Stimulated activated naive CD4-positive, alpha-beta T cell treated with Interleukin-2 at 50 U/mL for 16 hours (primary cell): ENCODE results near the gene COL6A1.
"Not testable (repeated sequence)": the region's sequence is repeated elsewhere in the genome, so short reads cannot be mapped to it uniquely, and the experiment has no call there.

ENCODE experiments used
- DNase-seq: peaks from one replicate; lab custom pipeline; 2025; lab: John Stamatoyannopoulos, UW

The COL6A1 gene

GRCh38 chr21:46031484-46031883 is 49.9 kb downstream of the COL6A1 start:
- DNase-seq = no peak

- no peak for DNase-seq
Observed at GRCh38 chr21:46032100-46032499, 50.5 kb downstream of the COL6A1 start.

- no peak for DNase-seq
Observed at GRCh38 chr21:46033410-46034400, 52.1 kb downstream of the COL6A1 start.

GRCh38 chr21:46035809-46036695 is 54.5 kb downstream of the COL6A1 start:
- no peak for DNase-seq

- DNase-seq = no peak
Observed at GRCh38 chr21:46036696-46037330, 55.2 kb downstream of the COL6A1 start.

GRCh38 chr21:46037331-46038325 is 56.1 kb downstream of the COL6A1 start:
- no peak for DNase-seq

- DNase-seq = no peak
Observed at GRCh38 chr21:46038341-46038829, 56.8 kb downstream of the COL6A1 start.

- no peak for DNase-seq
Observed at GRCh38 chr21:46038871-46039397, 57.4 kb downstream of the COL6A1 start.

- no peak for DNase-seq
Observed at GRCh38 chr21:46039891-46040660, 58.5 kb downstream of the COL6A1 start.

GRCh38 chr21:46040707-46041106 is 59.1 kb downstream of the COL6A1 start:
- DNase-seq = no peak

- no peak for DNase-seq
Observed at GRCh38 chr21:46041183-46041582, 59.6 kb downstream of the COL6A1 start.

- no peak for DNase-seq
Observed at GRCh38 chr21:46045154-46045553, 63.6 kb downstream of the COL6A1 start.

GRCh38 chr21:46046471-46046870 is 64.9 kb downstream of the COL6A1 start:
- no peak for DNase-seq

GRCh38 chr21:46046906-46047305 is 65.3 kb downstream of the COL6A1 start:
- DNase-seq = not testable (repeated sequence)

GRCh38 chr21:46048926-46049889 is 67.6 kb downstream of the COL6A1 start:
- DNase-seq = no peak

- DNase-seq = no peak
Observed at GRCh38 chr21:46049890-46050667, 68.5 kb downstream of the COL6A1 start.

- no peak for DNase-seq
Observed at GRCh38 chr21:46050668-46051378, 69.3 kb downstream of the COL6A1 start.
